Activated CD8-positive, alpha-beta memory T cell treated with anti-CD3 and anti-CD28 coated beads, Interleukin-2, amount 50 U/mL, for 4 hours (primary cell): ENCODE data around the gene RNASE12.
"Not testable (repeated sequence)": the region's sequence is repeated elsewhere in the genome, so short reads cannot be mapped to it uniquely, and the experiment has no call there.

Source experiments
- DNase-seq: peaks from one replicate; pipeline ENCODE4 v3.0.0-alpha.2; 2020

Gene RNASE12, protein sequence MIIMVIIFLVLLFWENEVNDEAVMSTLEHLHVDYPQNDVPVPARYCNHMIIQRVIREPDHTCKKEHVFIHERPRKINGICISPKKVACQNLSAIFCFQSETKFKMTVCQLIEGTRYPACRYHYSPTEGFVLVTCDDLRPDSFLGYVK

DNA sequence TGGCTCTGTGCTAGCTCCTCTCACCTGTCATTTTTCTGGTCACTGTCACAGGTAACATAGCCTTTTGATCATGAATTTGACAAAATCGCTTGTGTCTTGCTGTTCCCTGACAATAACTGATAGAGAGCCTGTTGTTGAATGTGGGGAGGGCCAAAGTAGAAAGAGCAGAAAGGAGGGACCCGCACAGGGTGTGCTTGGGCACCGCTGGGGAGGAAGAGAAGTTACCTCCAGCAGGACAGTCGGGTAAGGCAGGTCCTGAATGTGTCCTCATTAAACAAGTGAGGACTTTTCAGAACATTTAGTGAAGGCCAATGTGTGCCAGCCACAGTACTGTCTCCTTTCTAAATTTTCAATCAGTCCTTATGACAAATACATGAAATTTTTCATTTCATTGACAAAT is at the start of gene RNASE12:
Gene RNASE12 (minus strand): TSS at position 142 of the 400 bp plus-strand sequence. CDS start 653 bp downstream, outside the sequence.
- no peak for DNase-seq

DNA sequence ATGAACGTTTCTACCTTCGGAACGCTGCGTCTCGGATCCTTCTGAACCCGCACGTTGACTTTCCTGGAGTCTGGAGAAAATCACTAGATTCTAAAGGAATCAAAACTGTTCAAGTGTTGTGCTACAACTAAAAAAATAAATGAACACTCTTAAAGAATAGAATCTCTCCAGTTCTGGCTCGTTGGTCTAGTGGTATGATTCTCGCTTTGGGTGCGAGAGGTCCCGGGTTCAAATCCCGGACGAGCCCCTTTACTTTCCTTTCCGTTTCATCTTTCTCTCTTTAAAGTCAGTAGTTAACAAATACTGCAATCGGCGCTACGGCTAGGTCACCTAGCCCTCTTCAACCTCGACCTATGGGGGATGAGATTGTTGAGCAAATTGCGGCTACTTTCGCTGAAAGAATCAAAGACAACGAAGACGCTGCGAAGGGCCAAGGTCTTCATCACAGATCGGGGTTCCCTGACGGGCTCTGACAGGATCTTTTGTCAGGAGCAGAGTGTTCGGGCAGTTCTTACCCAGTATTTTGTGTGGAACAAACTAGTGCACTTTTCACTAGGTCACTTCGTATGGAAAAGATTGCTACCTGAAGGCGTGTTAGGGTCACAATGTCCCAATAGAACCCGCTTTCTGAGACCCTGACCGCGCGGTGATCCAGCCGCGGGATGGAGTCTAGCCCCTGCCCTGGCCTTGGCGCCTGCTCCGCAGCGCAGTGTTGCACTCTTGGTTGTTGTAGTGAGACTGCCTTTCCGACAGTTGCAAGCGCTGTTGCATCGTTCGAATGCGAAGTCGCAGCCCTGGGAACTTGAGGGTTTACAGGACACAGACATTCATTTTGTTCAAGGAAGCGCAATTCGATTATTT is 41.9 kb upstream of the RNASE12 start:
- DNase-seq: peak; percentile 51

DNA sequence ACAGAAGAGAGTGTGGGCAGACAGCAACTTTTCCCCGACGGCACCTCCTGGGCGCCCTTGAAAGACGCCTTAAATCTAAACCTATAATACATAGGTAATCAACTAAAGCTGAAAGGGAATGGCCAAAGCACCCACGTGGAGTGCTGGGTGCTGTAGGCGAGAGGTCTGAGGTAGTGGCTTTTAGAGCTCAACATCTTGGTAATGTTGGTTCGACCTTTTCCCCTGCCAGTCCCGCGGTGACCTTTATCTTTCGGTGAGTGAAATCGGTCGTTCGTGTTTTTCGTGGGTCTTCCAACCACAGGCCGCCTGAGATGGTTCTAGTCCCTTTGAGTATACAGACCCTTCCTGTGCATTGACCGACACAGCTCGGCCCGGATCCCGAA is 41.3 kb upstream of the RNASE12 start:
- DNase-seq: no peak

DNA sequence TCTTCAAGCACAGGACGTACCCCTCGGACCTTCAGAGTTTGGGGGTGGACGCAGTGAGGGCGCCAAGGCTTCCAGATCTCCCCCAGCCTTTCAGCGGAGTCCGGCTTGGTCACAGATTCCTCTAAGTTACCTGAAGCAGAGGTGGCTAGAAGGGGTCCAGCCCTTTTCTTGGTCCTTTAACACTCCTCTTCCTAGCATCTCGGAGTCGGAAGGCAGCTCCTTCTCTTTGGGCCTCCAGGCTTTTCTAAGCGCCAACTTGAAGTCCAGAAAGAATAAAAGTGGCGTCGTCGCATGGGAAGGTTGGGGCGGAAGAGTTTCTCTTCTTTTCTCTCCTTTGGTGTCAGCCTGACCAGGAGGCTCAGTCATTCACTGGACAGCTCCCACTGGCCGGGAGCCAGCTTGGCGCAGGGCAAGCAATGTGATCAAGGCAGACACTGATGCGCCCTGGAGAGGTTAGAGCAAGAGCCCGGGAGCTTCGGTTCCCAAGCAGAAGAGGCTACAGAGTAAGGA is 40.8 kb upstream of the RNASE12 start:
- DNase-seq: no peak

DNA sequence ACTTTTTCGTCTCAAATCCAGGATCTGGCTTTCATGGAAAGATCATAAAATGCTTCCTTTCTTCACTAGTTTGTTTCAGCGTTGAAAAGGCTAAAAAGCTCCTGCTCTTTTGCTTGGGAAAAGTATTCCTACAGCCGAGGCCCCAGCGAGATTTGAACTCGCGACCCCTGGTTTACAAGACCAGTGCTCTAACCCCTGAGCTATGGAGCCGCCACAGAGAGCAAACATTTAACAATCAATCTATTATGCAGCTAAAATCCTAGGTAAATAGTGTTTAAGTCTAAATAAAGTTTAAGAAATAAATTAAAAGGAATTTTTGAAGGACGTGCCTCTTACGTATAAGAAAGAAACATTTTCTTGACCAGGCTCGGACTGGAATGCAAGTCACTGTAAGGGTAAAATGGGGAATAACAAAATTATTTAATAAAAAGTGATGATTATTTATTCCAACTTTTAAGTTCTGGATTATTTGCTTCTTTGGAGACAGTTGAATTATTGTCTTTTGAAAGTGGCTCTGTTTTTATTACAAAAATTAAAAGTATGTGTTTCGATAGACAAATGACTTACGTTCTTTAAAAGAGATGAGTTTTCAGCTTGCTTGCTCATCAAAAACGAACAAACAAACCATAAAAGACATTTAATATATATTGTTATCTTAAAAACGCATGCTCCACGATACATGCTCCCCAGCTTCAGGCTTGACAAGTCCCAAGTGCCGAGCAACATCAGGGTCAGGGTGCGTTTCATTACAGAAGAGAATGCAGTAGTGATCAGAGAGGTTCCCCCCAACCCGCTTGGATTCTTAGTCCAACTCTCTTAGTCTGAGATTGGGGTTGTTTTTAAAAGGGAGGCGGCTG is 40.1 kb upstream of the RNASE12 start:
- peak; percentile 49 for DNase-seq

DNA sequence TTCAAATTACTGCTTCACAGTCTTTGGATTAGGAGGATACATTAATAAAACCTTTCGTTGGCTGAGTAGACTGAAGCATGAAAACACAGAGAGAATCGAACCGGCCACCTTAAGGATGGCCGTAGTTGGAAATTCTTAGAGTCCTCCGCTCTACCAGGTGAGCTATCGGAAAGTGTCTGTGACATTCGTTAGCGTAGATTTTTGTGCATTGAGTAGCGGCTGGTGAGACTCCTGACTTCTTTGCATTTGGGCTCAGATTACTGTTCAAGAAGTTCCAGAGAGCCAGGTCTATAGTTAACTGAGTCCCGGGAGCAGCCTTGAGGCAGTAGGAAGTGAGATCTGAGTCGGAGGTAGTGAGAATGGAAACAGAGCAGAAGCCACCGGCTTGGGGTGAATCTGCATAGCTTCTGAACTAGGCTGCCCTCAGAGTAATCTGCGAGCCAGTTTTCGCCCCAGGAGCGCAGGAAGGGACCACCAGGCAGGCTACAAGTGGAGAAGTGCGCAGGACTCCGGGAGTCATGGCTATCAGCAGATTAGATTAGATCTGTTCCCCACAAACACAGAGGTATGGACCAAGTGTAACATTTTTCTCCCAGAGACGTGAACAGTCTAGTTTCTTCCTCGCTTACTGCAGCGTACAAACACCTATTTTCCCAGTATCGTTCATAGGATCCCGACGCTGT is 39.3 kb upstream of the RNASE12 start:
- DNase-seq: peak; percentile 21

DNA sequence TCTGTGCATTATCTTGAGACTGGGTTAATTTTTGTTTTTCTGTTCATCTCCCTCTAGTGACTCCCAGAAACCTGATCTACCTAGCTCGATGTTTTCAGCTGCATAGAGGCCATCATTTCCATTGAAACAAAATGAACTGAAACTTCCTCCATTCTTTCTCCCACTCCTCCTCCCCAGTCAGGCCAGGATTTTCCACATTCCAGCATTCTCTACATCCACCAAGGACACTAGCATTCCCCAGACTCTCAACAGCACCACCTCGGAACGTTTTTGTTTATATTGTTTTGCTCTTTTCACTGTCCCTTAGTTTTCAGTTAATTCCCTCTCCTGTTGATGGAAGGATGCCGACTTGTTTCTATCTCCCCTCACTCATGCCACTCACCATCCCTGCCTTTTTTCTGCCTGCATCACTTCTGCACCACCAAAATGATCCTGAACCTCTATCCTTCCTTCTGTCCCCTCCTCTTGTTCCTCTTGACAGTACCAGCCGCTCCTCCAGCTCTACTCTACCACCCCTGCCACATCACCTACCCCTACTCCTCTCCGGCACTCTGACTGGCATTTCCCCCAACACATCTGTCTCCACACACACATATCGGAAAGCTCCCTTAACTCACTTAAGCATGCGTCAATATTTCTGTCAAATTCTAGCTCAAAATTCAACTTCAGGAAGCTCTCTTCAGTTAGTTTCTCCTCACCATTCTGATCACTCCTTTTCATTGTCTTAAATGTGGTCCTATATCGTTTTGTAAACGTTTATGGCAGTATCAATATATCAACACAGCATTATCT is 37.1 kb upstream of the RNASE12 start:
- DNase-seq: no peak

DNA sequence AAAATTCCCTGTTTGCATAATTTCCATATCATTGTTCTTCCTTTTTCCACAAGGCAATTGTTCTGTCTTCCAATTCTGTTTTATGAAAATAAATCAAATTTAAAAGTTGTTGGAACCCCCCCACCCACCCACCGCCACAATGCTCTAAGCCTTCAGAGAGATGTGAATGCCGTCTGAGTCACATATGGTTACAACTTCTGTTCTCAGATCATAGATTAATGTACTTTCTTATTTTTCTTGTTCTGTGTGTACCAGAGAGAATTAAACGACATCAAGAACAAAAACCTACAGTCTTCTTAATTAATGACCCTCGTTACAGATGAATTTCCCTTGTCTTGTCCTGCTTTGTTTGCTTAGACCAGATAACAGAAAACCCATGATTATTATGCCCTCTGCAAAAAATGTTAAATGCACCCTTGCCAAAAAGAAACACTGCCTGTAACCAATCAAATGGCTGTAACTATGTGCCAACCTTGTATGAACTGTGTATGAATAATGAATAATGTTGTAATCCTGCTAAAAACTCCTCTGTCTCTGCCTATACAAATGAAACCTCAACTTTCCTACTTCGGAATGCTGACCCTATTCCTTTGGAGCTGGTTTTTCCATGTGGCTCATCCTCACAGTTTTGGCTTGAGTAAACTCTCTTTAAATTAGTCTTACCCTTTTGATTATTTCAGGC is 36.3 kb upstream of the RNASE12 start:
- no peak for DNase-seq

DNA sequence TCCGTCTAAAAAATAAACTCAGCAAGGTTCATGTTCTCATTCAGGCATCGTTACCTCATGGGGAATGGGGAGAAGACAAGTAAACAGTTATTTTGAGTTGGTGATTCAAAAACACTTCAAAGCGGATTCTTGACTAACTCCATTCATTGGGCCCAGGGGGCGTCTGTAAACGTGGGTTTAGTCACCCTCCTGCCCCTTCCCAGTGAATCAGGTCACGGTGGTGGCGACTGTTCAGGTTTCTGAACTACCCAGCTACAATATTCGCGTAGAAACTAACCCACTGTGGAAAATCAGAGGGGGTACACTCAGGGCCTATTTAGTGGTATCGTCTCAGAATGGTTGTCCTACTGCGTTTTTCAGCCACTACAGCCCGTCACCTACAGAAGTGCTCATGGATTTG is 35.1 kb upstream of the RNASE12 start:
- DNase-seq: no peak

DNA sequence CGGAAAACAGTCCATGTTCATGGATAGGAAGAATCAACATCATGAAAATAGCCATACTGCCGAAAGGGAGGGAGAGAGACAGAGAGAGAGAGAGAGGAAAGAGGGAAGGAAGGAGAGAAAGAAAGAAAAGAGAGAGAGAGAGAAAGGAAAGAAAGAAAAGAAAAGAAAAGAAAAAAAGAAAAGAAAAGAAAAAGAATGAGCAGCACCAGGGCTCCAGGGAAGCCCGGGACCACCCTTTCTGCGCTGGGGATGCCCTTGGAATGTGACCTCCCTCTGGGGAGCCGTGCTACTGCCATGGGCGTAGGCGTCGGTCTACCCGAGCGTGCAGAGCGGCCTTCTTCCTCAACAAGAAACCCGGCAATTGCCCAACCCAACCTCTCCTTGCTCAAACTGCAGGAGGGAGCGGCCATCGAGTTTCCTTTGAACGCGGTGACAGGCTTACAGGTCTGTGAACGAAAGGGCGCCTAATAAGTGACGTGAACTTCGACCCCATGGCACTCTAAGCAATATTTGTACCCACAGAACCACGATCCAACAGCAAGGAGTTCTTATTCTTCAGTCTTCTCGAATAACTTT is 33.4 kb upstream of the RNASE12 start:
- DNase-seq: peak; percentile 39

DNA sequence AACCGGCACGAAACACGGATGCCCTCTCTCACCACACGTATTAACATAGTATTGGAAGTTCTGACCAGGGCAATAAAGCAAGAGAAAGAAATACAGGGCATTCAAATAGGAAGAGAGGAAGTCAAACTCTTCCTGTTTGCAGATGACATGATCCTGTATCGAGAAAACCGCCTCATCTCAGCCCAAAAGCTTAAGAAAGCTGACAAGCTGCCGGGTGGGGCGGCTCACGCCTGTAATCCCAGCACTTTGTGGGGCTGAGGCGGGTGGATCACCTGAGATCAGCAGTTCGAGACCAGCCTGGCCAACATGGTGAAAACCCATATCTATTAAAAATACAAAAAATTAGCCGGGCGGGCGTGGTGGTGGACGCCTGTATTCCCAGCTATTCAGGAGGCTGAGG is 32.6 kb upstream of the RNASE12 start:
- DNase-seq: no peak

DNA sequence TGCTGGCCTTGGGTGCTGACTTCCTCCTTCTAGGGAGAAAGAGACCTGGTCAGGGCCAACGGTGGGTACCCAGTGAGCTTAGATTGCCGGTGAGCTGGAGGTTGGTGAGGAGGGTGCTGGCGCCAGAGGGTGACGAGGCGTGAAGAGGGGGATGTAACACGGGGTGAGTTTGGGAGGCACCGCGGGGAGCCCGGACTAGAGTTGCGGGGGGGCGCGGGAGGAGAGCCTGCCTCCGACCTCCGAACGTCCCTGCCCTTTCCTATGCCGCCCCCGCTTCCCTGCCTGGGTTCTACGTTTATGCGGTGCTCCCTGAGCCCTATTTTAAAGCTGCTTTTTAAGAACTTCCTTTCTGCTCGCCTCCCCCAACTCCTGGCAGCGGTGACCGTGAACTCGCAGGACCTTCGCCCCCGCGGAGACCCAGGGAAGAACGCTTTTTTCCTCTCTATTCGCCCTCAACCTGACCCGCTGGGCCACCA is 31.7 kb upstream of the RNASE12 start:
- peak; percentile 19 for DNase-seq

DNA sequence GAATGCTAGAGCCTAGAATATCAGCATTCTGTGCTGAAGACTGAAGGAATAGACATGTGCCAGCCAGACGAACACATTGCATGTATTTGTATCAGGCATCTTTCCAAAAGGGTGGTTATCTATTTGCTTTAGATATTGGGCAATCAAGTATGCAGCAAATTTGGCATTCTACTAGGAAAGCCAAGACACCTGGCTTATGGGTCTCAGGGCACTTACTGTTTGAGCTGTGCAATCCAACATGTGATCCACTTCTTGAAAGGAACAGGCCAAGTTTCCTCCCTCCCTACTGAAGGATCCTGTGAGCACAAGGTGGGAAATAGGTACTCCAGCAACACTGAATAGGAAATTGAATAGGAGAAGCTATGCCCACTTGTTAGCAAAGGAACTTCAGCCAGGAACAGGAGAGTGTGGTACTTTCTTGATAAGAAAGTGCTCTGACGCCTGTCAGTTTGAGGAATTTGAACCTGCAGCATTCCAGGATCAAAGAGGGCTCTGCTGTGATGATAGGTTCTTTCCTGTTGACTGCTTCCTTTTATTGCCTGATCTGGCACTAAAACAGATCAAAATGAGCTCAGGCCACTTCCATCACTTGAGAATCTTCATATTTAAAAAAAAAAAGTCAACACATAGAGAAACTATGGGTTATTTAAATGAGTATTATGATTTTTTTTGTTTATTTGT is 29.8 kb upstream of the RNASE12 start:
- DNase-seq: no peak

DNA sequence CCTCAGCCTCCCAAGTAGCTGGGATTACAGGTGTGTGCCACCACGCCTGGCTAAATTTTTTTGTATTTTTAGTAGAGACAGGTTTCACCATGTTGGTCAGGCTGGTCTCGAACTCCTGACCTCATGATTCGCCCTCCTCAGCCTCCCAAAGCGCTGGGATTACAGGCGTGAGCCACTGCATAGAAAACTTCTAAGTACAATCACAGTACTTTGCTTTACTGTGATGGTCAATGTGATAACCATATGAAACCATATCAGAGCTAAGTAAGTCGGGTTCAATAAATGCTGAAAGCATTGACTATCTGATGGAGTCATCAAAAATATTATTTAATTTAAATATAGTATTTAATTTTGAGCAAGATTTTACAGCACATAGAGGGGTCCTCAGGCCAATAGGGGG is 28.5 kb upstream of the RNASE12 start:
- DNase-seq: not testable (repeated sequence)

DNA sequence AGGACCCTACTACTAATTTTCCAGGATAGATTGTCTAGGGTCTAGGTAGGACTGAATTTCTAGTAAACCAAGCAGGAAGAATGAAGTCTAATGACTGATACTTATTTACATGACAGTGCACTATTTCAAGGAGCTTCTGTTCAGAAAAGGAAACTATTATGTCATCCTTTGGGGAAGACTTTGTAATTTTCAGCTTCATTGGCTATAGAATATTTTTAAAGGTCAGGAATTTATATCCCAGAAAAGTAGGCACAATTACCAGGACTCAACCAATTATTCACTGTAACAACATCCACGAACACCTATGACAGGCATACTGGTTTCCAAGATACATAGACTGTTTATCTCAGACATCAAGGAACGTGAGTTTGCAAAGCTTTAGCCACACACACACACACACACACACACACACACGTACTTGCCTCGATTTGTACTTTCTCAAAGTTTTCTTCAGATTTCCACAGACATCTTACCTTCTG is 27.1 kb upstream of the RNASE12 start:
- no peak for DNase-seq

DNA sequence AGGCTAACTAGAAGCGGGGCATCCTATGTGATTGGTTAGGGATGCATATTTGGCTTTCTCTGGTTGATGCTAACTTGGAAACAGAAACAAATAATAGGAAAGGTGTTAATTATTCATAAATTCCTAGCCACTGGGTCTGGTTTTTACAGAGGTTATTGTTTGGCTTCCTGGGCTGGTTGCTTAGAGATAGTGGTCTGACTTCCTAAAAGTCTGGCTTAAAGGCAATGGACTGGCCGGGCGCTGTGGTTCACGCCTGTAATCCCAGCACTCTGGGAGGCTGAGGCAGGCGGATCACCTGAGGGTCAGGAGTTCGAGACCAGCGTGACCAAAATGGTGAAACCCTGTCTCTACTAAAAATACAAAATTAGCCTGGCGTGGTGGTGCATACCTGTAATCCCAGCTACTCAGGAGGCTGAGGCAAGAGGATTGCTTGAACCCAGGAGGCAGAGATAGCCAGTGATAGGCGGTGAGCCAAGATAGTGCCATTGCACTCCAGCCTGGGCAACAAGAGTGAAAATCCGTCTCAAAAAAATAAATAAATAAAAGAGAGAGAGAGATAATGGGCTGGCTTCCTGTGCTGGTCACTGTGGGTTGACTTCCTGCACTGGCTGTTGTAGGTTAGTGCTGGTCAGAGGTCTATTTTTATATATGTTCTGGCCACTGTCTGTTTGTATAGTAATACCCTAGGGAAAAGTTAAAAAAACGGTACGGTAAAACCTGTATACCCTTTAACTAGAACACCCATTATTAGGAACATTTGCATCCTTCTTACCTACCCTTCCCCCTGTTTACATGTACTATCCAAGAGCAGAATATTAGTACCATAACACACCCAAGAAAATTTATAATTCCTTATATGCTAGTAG is 26.2 kb upstream of the RNASE12 start:
- DNase-seq: no peak

DNA sequence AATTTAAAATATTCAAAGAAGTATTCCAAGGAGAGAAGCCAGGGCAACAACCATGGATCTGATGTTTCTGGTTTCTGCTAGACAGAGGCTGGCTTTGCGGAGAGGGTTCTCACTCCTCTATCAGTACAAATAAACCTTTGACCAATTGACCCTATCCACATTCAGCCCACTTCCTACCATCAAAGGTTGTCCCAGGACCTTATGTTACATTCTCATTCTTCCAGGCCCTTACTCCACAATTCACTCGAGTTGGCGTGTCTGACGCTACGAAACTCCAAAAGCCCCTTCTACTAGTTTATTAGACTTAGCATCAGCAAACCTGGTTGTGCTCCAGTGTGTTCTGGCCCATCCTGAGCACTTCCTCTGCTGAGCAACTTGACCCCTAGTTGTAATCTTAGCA is 24.8 kb upstream of the RNASE12 start:
- no peak for DNase-seq

DNA sequence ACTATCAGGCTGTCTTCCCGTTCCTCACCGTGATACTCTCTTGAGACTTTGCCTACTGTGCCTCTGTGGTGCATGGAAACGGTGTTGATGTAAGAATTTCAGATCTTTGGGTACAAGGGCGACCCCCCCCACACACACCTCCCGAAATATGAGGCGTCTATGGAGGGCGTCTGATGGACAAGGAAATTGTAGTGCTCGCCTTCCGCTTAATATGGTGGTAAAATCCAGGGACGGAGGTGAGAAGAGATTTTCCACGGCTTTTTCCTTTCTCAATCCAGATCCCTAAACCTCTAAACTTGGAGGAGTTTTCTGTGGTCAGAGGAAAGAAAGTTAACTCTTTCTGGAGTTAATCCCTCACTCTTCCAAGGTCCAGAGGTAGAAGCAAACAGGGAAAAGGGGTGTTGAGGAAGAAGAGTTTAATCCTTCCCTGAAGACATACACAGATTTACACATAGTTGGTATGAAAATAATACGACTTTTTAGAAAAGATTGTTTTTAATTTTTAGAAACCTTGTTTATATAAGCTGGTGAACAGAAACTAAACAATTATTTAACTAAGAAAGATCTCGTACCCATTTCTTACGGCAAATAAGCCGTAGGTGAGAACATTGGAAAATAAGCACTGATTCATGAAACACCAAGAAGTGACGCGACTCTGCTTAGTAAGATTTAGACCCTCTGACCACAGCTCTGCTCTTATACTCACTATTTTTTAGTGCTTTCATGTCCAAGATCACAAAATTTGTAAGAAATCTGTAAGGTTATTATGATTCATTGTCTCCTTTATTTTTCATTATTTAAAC is 23.1 kb upstream of the RNASE12 start:
- peak; percentile 34 for DNase-seq
